Measurements from ENCODE around the gene BID. TPM values are rescaled to one million over a fixed set of nuclear protein-coding genes. Genes with fewer than 3 reads are reported as not detected.

Gene BID
- total and polyA plus RNA-seq, 2 of the 8 experiments (the other 6 are each of a cell fraction or from before 2014, with no cell fraction given), result 39.3 to 114 TPM

DNA sequence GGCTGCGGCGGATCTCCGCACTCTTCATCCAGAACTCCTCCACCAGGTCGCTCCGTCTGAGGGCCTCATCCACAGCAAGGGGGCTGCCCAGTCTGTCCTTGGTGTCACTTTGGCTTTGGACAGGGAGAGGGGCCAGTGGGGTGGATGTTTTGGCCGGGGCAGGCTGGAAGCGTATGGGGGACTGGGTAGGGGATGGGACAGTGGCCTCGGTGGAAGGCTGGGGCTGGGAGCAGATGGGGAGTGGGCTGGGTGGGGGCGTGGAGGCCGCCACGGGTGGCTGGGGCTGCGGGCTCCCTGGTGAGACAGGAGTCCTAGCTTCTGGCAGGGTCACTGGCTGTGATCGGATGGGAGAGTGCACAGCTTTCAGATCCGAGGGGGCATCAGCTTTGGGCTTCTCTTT, 44.4 kb upstream of the BID start:
- H3K4me2 ChIP-seq (ENCODE audit: insufficient read depth in 1 of 2, low read depth in 2 of 2, low read length in 2 of 2), result no peak overlapping the region
- no peak overlapping the region for H3K14ac ChIP-seq (ENCODE audit: insufficient read length)
- H2AFZ ChIP-seq (ENCODE audit: low read length), result no peak overlapping the region
- DNase-seq (ENCODE audit: low read depth in 1 of 2, low spot score in 2 of 2), result no peak
- H3K4ac ChIP-seq (replicated peaks; ENCODE audit: insufficient read length, low read depth, low read length), result no peak overlapping the region
- no peak overlapping the region for H3K27ac ChIP-seq (ENCODE audit: low read depth, low read length)
- no peak overlapping the region for H4K91ac ChIP-seq (replicated peaks; ENCODE audit: insufficient read length, low read length)
- no peak overlapping the region for H2BK120ac ChIP-seq (replicated peaks; ENCODE audit: low read depth, low read length)
- no peak overlapping the region for H3K23ac ChIP-seq (ENCODE audit: insufficient read length)
- no peak overlapping the region for H2AK5ac ChIP-seq (ENCODE audit: low read depth, low read length)
- no peaks in the 10 kb centered on the region for H3K27me3 ChIP-seq (replicated peaks in 1 of 4; ENCODE audit: control insufficient read depth in 3 of 4, extremely low read depth in 1 of 4, insufficient read depth in 3 of 4, low read length in 3 of 4)
- no peak overlapping the region for H2BK12ac ChIP-seq (ENCODE audit: low read depth, low read length)
- H4K5ac ChIP-seq (ENCODE audit: insufficient read length, low read depth, low read length), result no peak overlapping the region
- H3K79me1 ChIP-seq (ENCODE audit: low read depth, low read length), result no peaks in the 10 kb centered on the region; the same call in 1 of the 2 replicates
- no peaks in the 10 kb centered on the region for H3K36me3 ChIP-seq (ENCODE audit: control insufficient read depth in 2 of 4, insufficient read depth in 4 of 4, low read length in 3 of 4)
- FAIRE-seq, result no peak
- H3K4me3 ChIP-seq (ENCODE audit: extremely low read depth in 1 of 4, insufficient read depth in 2 of 4, low read depth in 3 of 4, low read length in 4 of 4), result no peak overlapping the region
- 84% methylated on average over 9 of the region's 14 CpGs; no CpG with 5 or more reads in 1 of the 2 experiments for WGBS, 2 experiments (ENCODE audit: extremely low coverage in 1 of 2, insufficient coverage in 1 of 2, insufficient read length in 1 of 2, insufficient replicate concordance in 2 of 2, low coverage in 1 of 2, low lambda C conversion rate in 2 of 2, missing lambda C conversion rate in 1 of 2)
- CTCF ChIA-PET (ENCODE audit: partially characterized antibody), result interaction anchor here (0.9 to 1.8 kb wide), 3 partner anchors 11 to 76 kb away, joined by 3 to 6 read pairs (median 6); no protein-coding TSS in a partner anchor
- no peak overlapping the region for H4K8ac ChIP-seq (ENCODE audit: extremely low read depth, insufficient read depth, low read length)
- H3K79me2 ChIP-seq (ENCODE audit: control insufficient read depth in 1 of 2, insufficient read depth in 2 of 2, low read length in 2 of 2), result no peaks in the 10 kb centered on the region
- peaks cover 0 to 1% (median 0%) of the 10 kb centered on the region in 4 experiments; a peak in 2 of 7 replicates for H3K4me1 ChIP-seq (replicated peaks in 1 of 4; ENCODE audit: control insufficient read depth in 3 of 4, insufficient read depth in 4 of 4, low read length in 3 of 4)
- H2BK5ac ChIP-seq (ENCODE audit: low read depth, low read length), result no peak overlapping the region
- no peak overlapping the region for H3K56ac ChIP-seq (replicated peaks; ENCODE audit: insufficient read length, low read depth, low read length)
- POLR2A ChIA-PET (ENCODE audit: partially characterized antibody), result no interaction called here
- H3K9me3 ChIP-seq (ENCODE audit: insufficient read depth in 2 of 2, low read depth in 1 of 2, low read length in 1 of 2), result no peaks in the 10 kb centered on the region
- no peak overlapping the region for H3K9ac ChIP-seq (replicated peaks in 1 of 4; ENCODE audit: extremely low read depth in 1 of 4, low read depth in 3 of 4, low read length in 3 of 4)
- no peak overlapping the region for H2BK15ac ChIP-seq (ENCODE audit: low read length)
- no peak overlapping the region for H3K18ac ChIP-seq (ENCODE audit: extremely low read depth, low read length)
- peaks cover 0 to 3% of the 10 kb centered on the region in 2 experiments for H4K20me1 ChIP-seq (replicated peaks in 1 of 2; ENCODE audit: control insufficient read depth in 1 of 2, insufficient read depth in 2 of 2, low read length in 2 of 2)
- H3K23me2 ChIP-seq (ENCODE audit: low read depth, low read length), result no peaks in the 10 kb centered on the region
- H2BK20ac ChIP-seq (ENCODE audit: low read length), result no peak overlapping the region
- TF ChIP-seq POLR2AphosphoS5 (IDR thresholded peaks at IDR 0.05; ENCODE audit: low read depth, low read length) (no peak), KDM1A (IDR thresholded peaks at IDR 0.05; ENCODE audit: borderline replicate concordance, low read length) (no peak), JUN (IDR thresholded peaks at IDR 0.05; ENCODE audit: low read depth, low read length) (no peak), POU5F1 (IDR thresholded peaks at IDR 0.05; ENCODE audit: low read depth, low read length) (no peak), ZNF274 (IDR thresholded peaks at IDR 0.05; ENCODE audit: borderline replicate concordance, extremely low read depth, low read length) (no peak), SIX5 (IDR thresholded peaks at IDR 0.05; ENCODE audit: low read depth, low read length) (no peak)
